Non-pigmented ciliary epithelial cell (primary cell): ENCODE measurements around the gene ST6GALNAC4.

Experiments
- DNase-seq: peaks from one replicate; pipeline ENCODE4 v3.0.0-alpha.2; 2010; ENCODE audit warnings: low read depth

The ST6GALNAC4 gene

GRCh38 chr9:127946728-127947127 is 29.9 kb upstream of the ST6GALNAC4 start:
- no peak for DNase-seq

DNA sequence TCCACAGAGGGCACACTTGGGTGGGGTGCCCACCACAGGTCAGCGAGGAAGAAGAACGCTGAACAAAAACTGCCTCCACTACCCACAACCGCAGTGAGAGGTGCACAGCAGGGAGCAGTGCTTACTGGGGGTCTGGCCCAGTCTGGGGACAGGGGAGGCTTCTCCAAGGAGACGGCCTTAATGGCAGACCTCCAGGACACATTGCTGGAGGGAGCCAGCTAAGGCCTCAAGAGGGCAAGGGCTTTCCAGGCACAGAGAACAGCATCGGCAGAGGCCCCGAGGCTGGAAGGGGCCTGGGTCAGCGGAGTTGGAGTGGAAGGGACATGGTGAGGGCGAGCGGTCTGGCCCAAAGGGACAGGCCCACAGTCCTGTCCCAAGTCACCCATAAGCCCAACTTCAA is 29.1 kb upstream of the ST6GALNAC4 start:
- DNase-seq: no peak

DNA sequence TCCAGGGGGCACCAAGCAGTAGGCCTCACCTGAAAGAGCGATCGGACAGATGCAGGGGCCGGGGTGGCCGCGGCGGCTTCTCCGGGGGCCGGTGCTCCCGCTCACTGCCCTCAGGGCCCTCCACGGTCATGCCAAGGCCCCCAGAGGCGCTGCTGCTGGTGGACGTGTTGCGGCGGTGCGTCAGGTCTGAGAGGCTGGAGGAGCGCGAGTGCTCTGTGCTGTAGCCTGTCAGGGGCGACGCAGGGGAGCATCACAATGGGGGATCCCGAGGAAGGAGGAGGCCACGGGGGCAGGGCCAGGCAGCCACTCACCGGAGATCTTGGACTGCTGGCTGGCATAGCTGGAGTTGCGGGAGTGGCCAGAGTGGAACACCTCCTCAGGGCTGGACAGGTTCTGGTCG is 28.5 kb upstream of the ST6GALNAC4 start:
- no peak for DNase-seq

GRCh38 chr9:127944586-127945218 is 27.9 kb upstream of the ST6GALNAC4 start:
- DNase-seq: no peak

DNA sequence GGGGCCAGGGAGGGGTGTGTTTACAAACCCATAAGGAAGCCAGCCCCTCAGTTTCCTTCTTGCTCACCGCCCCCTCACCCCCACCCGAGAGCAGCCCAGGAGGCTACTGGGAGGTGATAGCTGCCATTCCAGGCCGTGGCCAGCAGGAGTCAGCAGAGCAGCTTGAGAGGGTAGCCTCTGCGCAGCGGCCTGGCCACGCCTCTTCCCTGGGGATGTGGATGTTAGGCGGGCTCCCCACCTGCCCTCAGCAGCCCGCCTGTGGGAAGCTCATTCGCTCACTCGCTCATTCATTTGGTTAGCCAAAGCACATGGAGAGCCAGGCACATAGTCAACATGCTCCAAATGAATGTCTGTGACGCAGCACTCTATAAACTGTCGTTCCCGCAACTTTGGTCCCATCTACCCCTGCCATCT is 26.9 kb upstream of the ST6GALNAC4 start:
- no peak for DNase-seq

DNA sequence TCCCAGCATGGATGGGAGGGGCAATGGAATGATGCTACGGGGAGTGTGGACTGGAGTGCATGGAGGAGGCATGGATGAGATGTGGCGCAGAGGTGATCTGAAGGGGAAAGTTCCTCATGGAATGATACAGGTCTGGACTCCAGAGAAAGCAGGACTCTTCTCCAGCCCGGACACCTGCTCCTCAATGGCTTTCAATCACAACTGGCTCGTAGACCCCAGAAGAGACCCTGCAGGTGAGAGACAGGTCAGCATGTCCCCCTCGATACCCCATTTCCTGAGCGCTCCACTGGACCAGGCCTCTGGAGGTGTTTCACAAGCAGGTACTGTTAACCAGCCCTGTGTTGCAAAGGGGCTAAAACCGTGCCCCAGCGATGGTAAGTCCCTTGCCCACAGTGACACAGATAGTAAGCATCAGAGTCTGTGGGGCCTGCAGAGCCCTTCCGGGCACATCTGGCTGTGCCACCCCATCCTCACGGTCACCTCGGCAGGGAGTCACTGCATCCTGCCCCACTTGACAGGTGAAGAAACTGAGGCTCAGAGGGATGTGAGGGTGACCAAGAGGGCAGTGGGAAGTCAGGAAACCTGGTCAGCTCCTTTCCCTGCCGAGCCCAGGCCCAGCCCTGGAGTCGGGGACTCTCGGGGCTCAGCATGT is 26.3 kb upstream of the ST6GALNAC4 start:
- DNase-seq: no peak

DNA sequence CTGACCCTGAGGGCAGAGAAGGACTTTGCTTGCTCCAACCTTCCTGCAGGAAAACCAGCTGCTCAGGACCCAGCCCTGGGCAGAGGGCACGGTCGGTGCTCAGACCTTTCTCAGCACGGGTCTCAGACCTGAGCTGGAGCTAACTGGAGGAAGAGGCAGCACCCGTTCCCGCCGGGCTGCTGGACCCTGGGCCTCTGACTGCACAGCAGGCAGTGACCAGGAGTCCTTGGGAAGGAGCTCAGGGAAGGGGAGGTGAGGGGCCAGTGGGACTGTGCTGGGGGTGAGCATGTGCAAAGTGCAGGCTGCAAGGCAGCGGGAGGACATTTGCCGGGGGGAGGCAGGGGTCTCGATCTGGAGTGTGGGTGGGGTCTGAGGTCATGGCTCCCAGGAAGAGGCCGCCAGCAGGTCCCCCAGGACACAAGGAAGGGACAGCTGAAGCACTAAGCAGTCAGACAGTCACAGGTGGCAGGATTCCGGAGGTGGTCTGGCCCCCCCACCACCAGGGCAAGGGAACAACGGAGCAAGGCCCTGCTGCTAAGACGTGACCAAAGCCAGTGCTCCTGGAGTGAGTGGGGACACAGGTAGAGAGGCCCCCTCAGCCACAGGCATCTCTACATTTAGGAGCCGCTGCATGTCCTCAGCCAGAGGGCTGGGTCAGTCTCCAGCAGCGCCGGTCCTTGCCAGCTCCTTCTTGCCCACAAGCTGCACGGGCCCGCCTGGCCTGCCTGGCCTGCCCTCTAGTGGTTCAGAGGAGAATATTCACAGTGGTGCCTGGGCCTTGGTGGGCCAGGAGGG is 25.6 kb upstream of the ST6GALNAC4 start:
- DNase-seq: no peak

DNA sequence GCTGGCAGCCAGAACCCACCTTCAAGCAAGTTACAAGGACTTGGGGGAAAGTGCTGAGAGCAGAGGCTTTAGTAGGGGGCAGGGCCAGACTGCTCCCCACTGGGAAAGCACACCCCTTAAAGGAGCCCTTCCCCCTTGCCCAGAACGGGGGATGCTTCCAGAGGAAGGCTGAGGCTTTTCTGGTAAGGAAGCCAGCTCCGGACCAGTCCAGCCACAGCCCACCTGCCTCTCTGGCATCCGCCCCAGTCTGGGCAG is 25.0 kb upstream of the ST6GALNAC4 start:
- no peak for DNase-seq

- DNase-seq: no peak
Observed at GRCh38 chr9:127941062-127941960, 24.5 kb upstream of the ST6GALNAC4 start.

DNA sequence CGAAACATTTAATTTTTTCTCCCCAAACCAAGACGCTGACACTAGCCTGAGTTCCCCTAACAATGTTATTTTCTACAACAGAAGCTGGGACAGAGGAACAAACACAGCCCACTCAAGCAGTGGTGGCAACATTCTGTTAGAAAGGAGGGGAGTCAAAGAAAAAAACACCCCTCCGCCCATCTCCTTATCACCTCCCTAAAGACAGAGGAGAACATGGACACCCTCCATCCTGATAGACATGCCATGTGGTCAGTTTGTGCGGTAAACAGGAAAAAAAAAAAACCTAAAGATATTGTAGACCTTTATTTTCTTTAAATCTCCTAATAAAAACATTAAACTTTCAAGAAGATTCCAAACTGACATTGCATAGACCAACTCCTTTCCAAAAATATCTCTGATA is 23.8 kb upstream of the ST6GALNAC4 start:
- no peak for DNase-seq

DNA sequence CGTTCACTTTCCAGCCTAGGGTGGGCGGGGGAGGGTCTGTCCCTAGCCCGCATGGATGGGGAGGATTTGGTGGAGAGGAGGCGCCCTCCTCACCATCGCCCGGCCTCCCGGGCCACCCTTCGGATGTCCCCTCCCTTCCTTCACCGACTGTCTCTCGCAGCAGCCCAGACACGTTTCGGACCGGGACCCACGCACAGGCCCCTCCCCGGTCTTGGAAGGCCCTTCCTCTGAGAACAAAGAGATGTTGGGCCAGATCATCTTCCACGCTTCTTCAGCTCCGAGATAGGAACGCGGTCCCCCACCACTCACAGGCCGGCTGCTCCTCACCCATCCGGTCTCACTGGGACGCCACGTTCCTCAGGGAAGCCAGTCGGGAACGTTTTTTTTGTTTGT is 21.5 kb upstream of the ST6GALNAC4 start:
- no peak for DNase-seq

DNA sequence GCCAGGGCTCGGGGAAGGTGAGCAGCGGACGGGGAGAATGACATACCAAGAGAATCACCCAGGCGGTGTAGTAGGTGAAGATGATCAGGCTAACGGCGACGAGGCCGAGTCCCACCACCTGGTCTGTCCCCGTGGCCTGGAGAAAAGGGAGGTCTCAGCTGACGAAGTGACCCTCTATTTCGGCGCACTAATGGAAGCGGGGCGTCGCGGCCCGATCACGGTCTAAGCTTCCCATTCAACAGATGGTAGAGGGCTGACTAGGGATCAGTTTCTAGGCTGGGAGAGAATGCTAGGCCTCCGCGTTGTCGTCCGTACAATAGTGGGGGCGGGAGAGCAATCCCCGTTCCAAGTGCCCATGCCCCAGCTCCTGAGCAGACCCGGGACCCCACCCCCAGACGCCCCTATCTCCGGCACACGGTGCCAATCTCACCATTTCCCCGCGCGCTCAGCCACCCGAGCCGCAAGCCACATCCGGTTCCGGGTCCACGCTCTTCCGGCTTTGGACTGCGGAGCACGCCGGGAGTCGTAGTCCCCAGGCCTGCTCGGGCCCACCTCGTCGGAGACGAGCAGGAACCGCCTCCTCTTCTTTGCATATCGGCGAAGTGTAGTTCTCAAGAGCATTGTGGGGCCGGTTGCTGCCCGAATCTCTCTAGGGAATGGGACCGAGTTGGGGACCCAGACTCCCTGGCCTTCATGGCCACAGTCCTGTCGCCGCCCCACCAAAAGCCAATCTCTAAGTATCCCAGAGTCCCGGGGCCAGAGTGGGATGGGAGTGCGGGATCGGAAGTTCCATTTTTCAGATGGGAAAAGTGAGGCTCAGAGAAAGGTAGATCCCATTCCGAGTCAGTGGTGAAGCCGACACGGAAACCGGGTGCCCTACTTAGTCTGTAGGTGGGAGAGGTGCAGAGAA is 20.8 kb upstream of the ST6GALNAC4 start, which contains the start of gene DPM2:
Gene DPM2 (minus strand): TSS at position 467 of the 910 bp plus-strand sequence. CDS start 34 bp downstream, at position 433.
- peak; percentile 50 for DNase-seq

DNA sequence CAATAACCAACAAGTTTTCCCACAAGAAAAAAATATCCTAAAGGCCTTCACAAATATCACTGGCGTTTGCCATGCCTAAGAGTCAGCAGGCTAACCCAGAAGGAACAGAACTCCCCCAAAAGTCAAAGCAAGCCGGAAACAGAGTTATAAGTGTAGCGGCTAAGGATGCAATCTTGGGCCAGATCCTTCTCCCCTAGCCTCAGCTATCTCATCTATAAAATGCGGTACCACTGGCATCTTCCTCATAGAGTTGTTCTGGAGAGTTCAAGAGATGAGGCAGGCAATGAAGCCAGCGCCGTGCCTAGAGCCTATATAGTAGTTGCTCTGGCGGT is 20.2 kb upstream of the ST6GALNAC4 start:
- DNase-seq: no peak

DNA sequence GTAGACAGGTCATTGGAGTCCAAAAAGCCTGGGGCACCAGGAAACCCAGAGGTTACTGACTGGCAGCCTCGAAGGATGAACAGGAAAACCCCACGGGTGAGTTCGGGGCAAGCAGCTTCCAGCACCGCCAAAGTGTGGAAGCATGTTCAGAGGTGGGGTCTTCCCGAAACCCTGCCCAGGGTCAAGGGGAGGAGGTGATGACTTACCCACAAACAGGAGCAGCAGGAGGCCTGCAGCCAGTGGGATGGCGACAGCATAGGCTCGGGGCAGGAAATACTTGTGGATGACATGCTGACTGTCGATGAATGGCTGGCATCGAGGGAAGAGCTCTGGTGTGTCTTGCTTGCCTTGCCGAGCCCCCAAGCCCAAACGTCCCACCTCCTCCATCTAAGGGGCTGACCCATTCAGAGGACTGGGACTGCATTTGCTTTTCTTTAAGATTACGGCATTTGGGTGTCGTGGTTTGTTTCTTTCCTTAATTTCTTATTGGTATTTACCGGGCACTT is 19.6 kb upstream of the ST6GALNAC4 start:
- DNase-seq: no peak

GRCh38 chr9:127935765-127936221 is 19.0 kb upstream of the ST6GALNAC4 start:
- no peak for DNase-seq

DNA sequence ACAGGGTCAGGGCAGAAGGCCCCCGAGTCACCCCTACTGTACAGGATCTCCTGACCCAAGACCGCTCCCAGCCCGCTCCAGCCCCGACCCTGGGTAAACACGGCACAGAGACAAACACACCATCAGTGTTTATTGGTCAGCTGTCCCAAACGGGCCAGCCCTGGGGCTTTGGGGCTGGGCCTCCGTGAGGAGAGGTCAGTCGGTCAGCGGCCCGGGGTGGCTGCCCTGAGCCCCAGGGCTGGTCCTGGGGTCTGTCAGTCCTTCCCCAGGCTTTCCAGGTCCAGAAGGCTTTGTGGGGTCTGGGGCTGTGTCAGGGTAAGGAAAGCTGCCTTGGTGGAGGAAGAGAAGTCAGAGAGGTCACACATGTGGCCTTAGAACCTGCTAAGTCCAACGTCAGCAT is 18.1 kb upstream of the ST6GALNAC4 start:
- no peak for DNase-seq

DNA sequence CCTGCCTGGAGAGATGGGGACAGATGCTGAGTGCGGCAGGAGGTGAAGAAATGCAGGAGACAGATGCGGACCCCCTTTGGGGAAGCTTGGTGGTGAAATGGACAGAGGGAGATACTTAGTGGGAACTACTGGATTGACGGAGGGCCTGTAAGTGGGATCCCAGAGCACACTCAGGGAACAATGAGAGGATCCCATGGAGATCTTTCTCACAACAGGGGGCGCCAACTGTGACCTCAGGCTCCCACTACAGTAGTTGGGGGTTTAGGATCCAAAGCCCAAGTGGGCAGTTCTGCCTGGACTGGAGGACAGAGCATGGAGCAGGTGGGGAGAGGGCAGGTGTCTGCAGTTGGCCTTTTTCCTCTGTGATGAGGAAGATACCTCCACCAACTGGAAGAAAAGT is 17.4 kb upstream of the ST6GALNAC4 start:
- DNase-seq: no peak

DNA sequence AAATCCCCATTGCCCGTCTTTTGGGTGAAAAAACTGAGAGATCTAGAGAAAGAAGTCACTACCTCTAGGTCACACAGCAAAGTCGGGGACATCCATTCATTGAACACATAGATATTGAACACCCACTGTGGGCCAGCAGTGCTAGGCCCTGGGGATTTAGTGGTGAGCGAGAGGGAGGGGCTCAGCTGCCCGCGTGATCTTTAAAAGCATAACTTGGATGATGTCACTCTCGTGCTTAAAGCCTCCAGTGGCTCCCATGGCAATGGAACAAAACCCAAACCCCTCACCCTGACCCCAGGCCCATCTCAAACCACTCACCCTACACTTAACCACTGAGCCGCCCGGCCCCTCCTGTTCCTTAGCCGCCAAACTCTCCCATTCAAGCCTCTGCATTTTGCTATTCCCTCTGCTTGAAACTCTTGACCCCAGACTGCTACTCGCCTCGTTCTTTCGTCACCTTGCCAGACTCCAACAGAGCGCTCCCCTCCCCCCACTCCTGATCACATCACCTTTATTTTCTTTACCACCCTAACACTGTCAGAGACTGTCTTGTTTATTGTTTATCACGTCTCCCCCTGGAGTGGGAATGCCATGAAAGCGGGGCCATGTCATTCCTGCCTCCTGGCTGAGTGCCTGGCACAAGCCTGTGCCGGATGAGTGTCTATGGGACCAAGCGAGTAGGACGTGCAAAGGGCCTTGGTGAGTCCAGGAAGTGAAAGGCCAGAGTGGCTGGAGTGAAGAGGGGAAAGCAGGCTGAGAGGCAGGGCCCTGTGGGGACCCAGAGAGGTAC is 14.4 kb upstream of the ST6GALNAC4 start:
- no peak for DNase-seq

DNA sequence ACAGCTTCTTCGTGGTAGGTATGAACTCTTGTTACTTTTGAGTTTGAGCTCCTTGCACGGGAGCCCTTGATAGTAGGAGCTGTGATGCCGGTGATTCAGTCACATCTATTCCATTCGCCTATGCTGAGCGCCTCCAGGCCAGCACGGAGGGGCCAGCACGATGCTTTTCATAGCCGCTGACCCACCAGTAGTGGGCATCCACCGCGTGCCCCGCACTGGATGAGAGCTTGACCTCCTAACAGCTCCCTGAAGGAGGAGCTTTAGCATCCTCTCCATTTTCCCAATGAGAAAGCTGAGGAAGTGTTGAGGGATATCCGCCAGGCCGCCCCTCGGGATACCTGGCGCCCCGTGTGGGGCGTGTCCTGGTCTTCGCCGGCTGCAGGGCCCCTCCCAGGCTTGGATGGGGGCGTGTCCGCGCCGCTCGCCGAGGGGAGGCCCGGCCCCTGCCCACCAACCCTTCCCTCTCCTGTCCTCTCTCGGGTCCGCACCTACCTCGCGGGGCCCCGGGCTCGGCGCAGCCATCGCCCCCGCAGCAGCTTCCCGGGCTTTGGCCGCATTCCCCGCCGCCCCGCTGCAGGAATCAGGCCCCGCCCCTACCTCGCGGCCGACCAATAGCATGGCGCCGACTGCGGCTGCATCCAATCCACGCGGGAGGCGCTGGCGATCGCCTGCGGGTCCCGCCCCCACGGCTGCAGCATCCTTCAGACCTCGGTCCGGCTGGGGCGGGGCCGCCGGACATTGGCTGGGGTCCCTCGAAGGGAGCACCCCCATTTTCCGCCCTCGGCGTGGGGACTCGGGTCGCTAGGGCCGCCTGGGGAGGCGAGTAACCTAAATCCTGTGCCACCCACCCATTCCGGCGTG is 13.6 kb upstream of the ST6GALNAC4 start, which contains the start of gene PIP5KL1:
Gene PIP5KL1 (minus strand): TSS at position 547 of the 861 bp plus-strand sequence. CDS start 25 bp downstream, at position 522.
- DNase-seq: no peak
